Measurements from ENCODE around the gene HNRNPCL1.
"Not testable (repeated sequence)": the region's sequence is repeated elsewhere in the genome, so short reads cannot be mapped to it uniquely, and the experiment has no call there.

The HNRNPCL1 gene

DNA sequence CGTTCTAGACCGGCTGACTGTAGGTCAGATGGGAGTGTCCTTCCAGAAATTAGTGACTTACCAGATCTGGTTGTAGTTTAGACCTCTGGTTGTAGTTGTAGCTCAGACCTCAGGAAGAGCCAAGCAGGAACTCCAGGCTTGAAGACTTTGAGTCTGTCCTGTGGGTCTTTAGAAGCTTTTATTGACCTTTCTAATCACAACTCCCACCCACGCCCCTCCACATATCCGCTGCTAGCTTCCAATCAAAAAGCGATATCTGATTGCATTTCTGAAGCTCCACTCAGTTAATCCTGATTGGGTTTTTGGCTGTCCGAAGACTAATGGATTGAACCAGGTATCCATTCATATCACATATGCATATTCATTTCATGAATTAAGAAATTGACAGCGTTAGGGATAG lies at the start of gene HNRNPCL1:
Gene HNRNPCL1, minus strand, starts transcription at position 101 of the 400 bp plus-strand sequence. CDS start 431 bp downstream, outside the sequence.
- not testable (repeated sequence) for DNase-seq (ENCODE audit: low read depth in 2 of 2)

DNA sequence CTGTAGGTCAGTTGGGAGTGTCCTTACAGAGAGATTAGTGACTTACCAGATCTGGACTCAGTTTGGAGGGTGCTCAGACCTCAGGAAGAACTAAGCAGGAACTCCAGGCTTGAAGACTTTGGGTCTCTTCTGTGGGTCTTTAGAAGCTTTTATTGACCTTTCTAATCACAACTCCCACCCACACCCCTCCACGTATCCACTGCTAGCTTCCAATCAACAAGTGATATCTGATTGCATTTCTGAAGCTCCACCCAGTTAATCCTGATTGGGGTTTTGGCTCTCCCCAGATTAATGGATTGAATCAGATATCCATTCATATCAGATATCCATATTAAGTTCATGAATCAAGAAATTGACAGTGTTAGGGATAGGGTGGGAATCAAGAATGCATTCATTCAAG lies 49.6 kb upstream of the HNRNPCL1 start, which contains the start of gene PRAMEF10:
Gene PRAMEF10, minus strand, starts transcription at position 101 of the 400 bp plus-strand sequence. CDS start 2,423 bp downstream, outside the sequence.
- DNase-seq (ENCODE audit: low read depth in 2 of 2) = not testable (repeated sequence)

DNA sequence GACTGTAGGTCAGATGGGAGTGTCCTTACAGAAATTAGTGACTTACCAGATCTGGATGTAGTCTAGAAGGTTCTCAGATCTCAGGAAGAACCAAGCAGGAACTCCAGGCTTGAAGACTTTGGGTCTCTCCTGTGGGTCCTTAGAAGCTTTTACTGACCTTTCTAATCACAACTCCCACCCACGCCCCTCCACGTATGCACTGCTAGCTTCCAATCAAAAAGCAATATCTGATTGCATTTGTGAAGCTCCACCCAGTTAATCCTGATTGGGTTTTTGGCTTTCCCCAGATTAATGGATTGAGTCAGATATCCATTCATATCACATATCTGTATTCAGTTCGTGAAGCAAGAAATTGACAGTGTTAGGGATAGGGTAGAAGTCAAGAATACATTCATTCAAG lies 37.6 kb upstream of the HNRNPCL1 start, which contains the start of gene PRAMEF4:
Gene PRAMEF4, minus strand, starts transcription at position 101 of the 400 bp plus-strand sequence. CDS start 2,807 bp downstream, outside the sequence.
- not testable (repeated sequence) for DNase-seq (ENCODE audit: low read depth in 2 of 2)

DNA sequence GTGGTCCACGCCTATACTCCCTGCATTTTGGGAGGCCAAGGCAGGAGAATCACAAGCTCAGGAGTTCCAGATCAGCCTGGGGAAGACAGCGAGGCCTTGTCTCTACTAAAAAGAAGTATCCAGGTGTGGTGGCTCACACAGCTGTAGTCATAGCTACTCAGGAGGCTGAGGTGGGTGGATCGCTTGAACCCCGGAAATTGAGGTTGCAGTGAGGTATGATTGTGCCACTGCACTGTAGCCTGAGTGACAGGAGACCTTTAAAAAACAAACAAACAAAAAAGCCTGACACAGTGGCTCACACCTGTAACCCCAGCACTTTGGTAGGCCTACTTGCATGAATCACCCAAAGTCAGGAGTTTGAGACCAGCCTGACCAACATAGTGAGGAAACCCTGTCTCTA lies 29.9 kb upstream of the HNRNPCL1 start:
- DNase-seq (ENCODE audit: low read depth in 2 of 2) = not testable (repeated sequence)

DNA sequence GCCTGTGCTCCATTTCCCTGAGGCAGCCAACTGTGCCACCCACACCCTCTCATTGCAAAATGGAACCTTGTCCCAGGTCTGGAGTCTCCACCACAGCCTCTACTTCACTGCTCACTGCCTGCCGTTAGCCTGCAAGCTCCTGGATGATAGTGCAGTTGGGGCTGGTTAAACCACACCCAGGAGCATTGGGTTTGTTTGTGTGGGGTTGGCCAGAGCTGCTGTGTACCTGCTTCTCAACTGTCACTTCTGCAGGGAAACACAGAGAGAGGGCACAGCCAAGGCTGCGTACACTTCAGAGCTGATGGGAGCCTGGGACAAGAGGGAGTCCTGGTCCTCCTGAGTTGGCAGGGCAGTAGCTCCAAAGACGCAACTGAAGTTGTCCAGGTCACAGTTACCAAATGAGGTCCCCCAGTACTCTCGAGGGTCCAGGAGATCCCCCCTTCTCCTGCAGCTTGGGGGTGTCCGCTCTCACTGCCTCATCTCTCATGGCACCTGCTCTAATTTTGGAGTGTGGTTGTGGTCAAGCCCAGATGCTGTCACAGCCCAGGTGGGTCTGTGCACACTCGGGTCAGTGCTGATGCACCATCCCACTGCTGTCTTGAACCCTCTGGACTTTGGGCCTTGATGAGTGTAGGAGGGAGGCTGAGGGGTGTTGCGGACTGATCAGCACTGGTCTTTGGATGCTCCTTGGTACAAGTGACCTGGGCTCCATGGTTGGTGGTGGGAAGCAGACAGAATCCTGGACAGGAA lies 14.8 kb upstream of the HNRNPCL1 start:
- not testable (repeated sequence) for DNase-seq (ENCODE audit: low read depth in 2 of 2)

DNA sequence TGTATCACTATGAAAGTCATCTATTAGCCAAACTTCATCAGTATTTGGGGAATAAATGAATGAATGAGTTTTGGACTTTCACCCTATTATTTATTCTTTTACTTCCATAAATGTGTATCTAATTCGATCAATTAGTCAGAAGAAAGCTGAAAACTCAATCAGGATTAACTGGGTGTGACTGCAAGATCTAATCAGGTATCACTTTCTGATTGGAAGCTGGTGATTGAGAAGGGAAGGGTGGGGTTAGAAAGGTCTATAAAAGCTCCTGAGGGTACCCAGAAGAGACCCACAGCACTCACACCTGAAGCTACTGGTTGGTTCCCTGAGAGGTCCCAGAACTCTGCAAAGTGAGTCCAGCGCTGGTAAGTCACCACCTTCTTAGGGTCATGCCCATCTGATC lies 8.3 kb upstream of the HNRNPCL1 start, which contains the start of gene PRAMEF2:
Gene PRAMEF2, plus strand, starts transcription at position 301 of the 400 bp plus-strand sequence. CDS start 1,924 bp downstream, outside the sequence.
- DNase-seq (ENCODE audit: low read depth in 2 of 2) = not testable (repeated sequence)

DNA sequence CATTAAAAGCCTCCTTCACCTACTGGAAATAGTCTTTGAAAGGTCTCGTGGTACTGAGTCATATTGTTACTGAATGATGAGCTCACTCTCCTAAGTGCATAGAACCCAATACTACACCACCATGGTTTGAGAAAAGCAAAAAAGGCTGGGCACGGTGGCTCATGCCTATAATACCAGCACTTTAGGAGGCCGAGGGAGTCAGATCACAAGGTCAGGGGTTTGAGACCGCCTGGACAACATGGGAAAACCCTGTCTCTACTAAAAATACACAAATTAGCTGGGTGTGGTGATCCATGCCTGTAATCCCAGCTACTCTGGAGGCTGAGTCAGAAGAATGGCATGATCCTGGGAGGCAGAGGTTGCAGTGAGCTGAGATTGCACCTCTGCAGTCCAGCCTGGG lies 3.3 kb upstream of the HNRNPCL1 start:
- DNase-seq (ENCODE audit: low read depth in 2 of 2) = no peak

DNA sequence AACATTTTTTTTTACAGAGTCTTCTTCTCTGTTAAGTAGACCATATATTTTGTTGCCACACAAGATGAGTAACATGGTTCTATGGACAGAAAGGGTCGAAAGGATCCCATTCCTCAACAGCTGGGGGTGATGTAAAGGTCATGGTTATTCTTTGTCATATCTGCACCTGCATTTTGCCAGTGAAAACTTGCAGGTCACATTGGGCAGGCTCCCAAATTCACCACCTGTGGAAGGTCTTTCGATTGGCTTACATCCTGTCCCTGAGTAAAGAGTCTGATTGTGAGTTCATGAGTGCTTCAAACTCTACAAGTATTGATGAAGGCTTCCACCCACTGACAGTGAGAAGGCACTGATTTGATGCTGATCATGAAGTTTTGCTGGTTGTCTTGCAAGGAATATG lies 15.3 kb downstream of the HNRNPCL1 start:
- DNase-seq (ENCODE audit: low read depth in 2 of 2) = not testable (repeated sequence)

DNA sequence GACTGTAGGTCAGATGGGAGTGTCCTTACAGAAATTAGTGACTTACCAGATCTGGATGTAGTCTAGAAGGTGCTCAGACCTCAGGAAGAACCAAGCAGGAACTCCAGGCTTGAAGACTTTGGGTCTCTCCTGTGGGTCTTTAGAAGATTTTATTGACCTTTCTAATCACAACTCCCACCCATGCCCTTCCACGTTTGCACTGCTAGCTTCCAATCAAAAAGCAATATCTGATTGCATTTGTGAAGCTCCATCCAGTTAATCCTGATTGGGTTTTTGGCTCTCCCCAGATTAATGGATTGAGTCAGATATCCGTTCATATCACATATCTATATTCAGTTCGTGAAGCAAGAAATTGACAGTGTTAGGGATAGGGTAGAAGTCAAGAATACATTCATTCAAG lies 17.2 kb downstream of the HNRNPCL1 start, which contains the start of gene PRAMEF11:
Gene PRAMEF11, minus strand, starts transcription at position 101 of the 400 bp plus-strand sequence. CDS start 2,621 bp downstream, outside the sequence.
- DNase-seq (ENCODE audit: low read depth in 2 of 2) = not testable (repeated sequence)

DNA sequence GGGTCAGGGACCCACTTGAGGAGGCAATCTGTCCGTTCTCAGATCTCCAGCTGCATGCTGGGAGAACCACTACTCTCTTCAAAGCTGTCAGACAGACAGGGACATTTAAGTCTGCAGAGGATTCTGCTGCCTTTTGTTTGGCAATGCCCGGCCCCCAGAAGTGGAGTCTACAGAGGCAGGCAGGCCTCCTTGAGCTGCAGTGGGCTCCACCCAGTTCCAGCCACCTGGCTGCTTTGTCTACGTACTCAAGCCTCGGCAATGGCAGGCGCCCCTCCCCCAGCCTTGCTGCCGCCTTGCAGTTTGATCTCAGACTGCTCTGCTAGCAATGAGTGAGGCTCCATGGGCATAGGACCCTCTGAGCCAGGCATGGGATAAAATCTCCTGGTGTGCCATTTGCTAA lies 29.5 kb downstream of the HNRNPCL1 start:
- not testable (repeated sequence) for DNase-seq (ENCODE audit: low read depth in 2 of 2)

DNA sequence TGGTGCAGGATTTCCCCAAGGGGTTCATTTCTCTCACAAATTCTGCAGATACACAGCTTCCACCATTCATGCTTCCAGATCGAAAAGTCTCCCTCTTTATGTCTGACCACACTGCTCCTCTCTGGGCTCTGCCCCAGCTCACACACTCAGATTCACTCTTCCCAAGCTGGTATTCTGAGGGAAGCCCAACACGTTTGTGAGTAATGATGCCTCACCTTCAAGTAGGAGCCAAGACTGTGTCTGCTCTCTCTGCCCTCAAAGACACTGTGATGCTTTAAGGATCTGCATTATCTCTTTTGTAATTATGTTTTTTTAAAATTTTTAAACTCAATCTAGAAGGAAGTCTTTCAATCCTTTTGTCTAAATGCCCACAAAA lies 37.1 kb downstream of the HNRNPCL1 start:
- no peak for DNase-seq (ENCODE audit: low read depth in 2 of 2)

DNA sequence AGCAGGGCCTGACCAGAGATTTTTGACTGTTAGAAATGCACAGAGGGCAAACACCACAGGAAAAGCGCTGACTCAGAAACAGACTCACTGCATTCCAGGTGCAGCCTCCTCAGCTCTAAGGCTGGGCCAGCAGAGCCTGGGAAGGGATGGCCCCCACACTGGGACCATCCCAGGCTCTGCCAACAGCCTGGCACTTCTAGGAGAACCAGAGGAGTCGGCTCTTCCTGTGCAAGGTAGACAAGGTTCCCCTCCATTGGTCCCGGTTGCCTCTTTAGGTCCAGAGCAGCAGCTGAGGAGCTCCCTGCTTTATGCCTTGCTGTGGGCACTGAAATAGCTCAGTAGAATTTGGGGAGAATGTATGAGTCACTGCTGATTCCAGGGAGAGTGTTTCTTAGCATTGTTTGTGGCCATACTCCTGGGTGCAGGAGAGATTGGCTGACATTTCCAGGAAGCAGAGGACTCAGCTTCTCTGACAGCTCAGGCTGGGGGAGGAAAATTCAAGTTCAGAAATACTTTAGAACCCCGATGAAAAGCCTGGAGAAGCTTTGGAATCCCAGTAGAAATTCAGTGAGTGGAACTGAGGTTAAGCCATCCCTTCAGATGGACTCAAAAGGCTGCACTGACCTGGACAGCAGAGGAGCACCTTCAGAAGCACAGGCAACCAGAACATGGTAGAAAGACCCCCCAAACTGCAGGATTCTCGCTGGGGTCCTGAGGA lies 37.7 kb downstream of the HNRNPCL1 start:
- DNase-seq (ENCODE audit: low read depth in 2 of 2) = no peak

DNA sequence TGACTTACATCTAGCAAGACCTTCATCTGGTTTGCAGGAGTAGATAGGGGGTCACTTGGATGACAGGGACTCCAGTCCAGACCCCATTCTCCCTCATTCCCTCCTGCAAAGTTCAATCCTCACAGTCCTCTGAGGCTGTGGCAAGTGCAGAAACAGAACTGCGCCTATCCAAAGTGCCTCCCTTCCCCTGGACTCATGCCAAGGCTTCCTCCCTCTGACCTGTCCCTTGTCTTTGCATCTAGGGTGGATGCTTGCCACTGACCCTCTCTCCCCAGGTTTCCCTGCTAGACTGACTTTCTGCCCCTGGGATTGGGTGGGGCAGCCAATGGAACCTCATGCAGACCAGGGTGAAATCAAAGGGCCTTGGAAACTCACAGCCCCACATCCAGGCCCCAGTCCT lies 38.6 kb downstream of the HNRNPCL1 start:
- no peak for DNase-seq (ENCODE audit: low read depth in 2 of 2)

DNA sequence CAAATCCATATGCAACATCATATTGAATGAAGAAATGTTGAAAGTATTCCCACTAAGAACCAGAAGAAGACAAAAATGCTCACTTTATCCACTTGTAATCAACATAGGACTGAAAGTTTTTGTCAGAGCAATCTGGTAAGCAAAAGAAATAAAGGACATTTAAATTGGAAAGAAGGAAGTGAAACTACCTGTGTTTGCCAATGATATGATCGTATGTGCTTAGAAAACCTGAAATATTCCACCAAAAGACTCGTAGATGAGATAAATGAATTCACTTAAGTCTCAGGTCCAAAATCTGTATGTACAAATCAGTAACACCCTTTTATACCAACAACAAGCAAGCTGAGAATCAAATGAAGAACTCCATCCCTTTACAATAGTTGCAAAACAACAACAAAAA lies 48.8 kb downstream of the HNRNPCL1 start:
- DNase-seq (ENCODE audit: low read depth in 2 of 2) = no peak

DNA sequence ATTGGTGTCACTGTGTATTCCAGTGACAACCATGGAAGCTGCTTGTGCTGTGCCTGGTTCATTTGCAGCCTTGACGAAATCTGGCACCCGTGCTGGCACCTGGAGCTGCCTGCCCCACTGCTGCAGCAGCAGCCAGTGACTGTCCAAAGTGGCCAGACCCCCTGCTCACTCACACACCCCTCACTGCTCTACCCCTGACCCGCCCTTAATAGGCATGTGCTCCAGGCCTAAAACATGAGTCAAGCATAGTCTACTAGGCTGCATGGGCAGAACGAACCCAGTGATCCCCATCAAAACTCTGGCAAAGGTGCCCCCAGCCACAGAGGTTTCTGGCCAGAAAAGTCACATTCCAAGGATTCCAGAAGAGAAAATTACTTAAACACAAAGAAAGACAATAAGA lies 49.6 kb downstream of the HNRNPCL1 start:
- DNase-seq (ENCODE audit: low read depth in 2 of 2) = no peak

All from stimulated activated CD4-positive, alpha-beta T cell treated with anti-CD3 and anti-CD28 coated beads, Interleukin-1b, Interleukin-23, amount 100 ng/mL, for 4 hours (primary cell).